GM12872 (cell line): ENCODE results near the gene GOLGA6L26.
"Not testable (repeated sequence)": the region's sequence is repeated elsewhere in the genome, so short reads cannot be mapped to it uniquely, and the experiment has no call there.

Experiments used
- CTCF ChIP-seq: IDR thresholded peaks from 3 replicates; pipeline ENCODE4 v1.5.1; 2011; ENCODE audit warnings: low read depth, mild to moderate bottlenecking, low read length, moderate library complexity; ENCODE audit not compliant: insufficient read depth

Gene GOLGA6L26

GRCh38 chr15:23334096-23334495, at the start of gene GOLGA6L26:
Gene GOLGA6L26 (minus strand): TSS chr15:23334196. CDS start chr15:23334135, 61 bp downstream.
- TF ChIP-seq CTCF, result not testable (repeated sequence)

GRCh38 chr15:23372284-23372683, 38.3 kb upstream of the GOLGA6L26 start:
- no peak for TF ChIP-seq CTCF

GRCh38 chr15:23370578-23370977, 36.6 kb upstream of the GOLGA6L26 start:
- TF ChIP-seq CTCF, result no peak

GRCh38 chr15:23354448-23354847, 20.5 kb upstream of the GOLGA6L26 start, which contains the start of gene GOLGA8S:
Gene GOLGA8S (plus strand): TSS chr15:23354748. CDS start chr15:23354810, 62 bp downstream.
- not testable (repeated sequence) for TF ChIP-seq CTCF
